HG03064 (cell line): ENCODE results near the gene KHDC4.
A peak's percentile ranks its signal among the peaks of the same experiment; 100 is the strongest.
"Not testable (repeated sequence)": the region's sequence is repeated elsewhere in the genome, so short reads cannot be mapped to it uniquely, and the experiment has no call there.

Source experiments
- ATAC-seq: cut with Tn5 transposase; IDR thresholded peaks from one replicate; pipeline ENCODE4 v1.9.1; 2021; ENCODE audit warnings: low read depth; ENCODE audit not compliant: unreplicated experiment

The KHDC4 gene

DNA sequence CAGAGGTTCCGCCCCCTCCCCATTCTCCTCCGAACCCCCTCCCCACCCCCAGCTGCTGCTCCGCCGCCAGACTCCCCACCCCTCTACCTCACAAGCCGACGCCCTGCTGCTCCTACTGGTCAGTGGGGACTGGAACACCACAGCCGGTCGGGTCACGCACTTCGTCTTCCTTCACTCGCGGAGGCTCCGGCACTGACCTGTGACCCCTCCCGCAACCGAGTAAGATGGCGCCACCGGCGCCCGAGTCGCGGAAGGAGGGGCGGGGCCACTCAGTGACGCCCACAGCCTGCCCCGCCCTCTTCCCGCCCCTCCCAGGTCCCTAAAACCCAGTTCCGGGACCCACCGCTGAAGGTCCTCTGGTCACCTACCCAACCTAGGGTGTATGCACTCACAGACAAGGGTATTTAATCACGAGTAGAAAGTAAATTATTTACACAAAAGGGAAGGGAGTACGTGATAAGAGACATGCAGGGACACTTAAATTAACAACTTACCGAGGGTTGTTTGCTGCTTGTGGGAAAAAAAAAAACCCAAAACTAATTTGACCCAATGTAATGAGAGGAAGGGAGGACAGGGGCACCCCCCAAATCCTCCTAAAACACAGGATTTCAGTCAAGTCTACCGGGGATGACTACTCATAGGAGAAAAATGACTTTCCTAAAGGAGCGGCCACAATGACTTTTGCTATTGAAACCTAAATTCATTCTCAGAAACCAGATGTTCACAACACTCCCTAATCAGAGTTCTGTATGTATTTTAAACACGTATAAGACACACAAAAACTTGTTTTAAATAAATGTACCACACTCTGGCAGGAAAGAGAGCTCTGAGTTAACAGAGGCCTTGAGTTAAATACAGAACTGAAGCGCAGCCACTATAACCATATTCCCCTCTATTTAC, 22.8 kb downstream of the KHDC4 start, which contains the start of gene RIT1:
RIT1 (minus strand) TSS at position 194 of the 900 bp plus-strand sequence. CDS start 588 bp downstream, outside the sequence.
- peak; percentile 68 for ATAC-seq

DNA sequence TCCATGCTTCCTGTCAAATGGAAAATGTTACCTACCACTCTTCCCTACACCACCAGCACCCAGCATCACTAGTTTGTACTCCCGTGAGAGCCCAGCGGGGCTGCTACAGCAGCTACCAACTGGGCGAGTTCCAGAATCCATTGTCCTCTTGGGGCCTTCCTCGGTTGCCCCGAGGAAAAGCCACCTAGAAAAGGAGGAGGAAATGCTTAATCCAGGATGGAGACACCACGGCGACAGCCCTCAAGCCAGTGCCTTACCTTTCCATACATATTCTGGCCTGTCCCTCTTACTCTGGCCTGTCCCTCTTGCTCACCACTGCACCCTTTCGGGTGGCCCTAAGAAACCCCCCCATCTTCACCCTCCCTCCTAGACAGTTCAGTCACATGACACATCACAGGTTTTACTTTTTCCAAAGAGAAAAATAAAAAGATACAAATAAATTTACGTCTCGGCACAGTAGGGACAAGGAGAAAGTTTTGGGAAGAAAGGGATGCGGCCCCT, 23.5 kb downstream of the KHDC4 start:
- no peak for ATAC-seq

DNA sequence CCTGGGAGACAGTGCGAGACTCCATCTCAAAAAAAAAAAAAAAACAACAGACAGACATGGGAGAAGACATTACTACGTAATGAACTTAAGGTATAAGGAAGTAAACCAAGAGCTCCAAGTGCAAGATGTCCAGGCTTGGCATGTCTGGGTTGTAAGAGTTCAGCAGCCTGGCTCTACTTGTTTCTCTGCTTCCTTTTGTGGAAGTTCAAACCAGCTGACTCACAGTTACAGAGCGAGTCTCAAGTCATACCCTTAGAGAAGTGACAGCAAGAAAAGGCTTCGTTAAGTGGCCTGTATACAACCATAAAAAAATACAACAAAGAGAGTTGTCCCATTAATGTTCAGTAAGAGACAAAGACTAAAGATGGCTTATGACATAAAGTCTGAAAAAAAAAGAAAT, 24.3 kb downstream of the KHDC4 start:
- ATAC-seq: no peak

DNA sequence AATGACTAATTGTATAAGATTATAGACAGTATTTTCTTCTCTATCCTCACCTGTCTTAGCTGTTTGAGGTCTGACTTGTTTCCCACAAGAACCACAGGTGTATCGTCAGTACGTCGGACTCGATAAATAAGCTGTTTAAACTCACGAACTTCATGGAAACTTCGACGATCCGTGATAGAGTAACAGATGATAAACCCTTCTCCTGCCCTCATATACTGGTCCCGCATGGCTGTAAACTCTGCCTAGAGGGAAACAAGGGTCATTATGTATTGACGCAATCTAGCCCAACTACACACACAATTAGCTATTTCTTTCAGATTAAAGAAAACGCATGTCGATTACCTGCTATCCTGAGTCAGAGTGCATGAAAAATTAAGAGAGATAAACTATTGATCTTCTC, 30.0 kb downstream of the KHDC4 start:
- ATAC-seq: no peak

DNA sequence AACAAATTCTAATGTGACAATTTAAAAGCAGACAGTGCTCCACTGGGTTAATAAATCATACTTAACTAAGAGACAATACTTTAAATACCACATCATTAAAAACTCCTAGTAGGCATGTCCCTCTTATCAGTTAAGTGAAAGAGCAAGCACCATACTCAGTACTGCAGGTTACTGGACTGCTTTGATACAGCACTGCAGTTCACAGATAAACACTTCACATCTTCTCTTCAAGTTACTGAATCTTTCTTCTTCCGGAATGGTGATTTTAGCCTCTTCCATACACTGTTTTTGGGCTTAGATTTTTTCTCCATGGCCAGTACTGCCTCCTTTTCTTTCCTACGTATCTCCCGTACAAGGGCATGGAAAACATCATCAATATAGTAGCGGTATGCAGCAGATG, 34.1 kb downstream of the KHDC4 start:
- no peak for ATAC-seq

DNA sequence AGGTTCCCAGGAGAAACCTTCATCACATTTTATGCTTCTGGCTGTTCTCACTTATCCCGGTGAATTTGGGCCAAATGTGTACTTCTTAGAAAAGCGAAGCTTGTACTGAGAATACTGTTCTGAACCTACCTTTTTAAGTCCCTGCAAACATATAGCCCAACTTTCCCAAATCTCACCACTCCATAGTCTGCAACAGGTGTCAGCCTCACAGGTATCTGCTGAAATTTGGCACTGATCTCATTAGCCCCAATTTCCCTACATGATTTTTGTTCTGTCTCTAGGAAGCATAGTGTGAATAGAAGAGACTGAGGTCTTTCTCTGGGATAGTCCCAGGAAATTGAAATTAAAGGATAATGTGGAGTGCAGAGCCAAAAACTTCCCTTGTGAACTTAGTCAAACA, 34.5 kb downstream of the KHDC4 start:
- no peak for ATAC-seq

DNA sequence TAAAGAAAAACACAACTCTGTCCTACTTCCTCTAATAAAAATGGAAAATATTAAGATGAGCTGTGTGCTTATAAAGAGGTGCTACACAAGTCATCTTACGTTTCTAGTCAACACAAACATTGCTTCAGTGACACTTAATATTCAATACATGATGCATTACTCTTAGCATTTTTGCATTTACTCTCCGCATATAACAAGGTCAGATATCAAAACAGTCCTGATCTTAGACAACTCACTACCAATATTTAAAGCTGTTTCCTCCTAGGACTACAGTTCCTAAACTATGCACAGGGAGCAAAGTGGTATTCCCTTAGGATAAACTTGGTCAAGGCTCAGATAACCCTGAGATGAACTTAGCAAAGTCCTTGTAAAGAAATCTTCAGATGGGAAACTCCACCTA, 35.3 kb downstream of the KHDC4 start:
- ATAC-seq: no peak

DNA sequence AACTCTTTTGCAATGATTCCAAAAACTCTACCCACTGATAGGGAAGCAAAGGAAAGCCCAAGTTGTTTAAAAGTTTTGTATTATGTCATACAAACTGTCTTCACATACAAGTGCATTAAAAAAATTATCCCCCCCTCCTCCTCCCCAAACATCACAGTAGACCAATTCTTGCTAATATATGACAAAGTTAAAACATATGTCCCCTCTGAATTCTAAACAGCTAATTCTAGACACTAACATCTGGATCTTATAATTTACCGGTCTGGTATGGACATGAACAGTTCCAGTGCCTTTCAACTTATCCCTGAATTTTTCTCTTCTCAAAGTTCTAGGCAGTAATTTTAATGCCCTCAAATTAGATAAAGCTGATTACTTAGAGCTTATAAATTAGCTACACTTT, 36.5 kb downstream of the KHDC4 start:
- ATAC-seq: no peak

DNA sequence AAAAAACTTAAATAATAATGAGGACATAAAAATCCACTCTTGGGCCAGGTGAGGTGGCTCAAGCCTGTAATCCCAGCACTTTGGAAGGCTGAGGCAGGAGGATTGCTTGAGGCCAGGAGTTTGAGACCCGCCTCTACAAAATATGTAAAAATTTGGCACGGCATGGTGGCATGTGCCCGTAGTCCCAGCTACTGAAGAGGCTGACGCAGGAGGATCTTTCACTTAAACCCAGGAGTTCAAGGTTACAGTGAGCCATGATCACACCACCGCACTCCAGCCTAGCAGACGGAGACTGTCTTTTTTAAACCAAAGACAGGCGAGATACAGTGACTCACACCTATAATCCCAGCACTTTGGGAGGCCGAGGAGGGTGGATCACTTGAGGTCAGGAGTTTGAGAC, 37.7 kb downstream of the KHDC4 start:
- not testable (repeated sequence) for ATAC-seq

DNA sequence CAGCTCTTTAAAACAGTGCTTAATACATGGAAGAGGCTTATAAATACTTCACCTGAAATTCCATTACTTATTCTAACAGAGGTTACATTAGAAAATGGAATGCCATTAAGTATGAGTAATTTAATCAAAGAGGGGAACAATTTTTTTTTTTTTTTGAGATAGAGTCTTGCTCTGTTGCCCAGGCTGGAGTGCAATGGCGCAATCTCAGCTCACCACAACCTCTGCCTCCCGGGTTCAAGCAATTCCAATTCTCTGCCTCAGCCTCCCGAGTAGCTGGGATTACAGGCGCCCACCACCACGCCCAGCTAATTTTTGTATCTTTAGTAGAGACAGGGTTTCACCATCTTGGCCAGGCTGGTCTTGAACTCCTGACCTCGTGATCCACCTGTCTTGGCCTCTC, 38.6 kb downstream of the KHDC4 start:
- not testable (repeated sequence) for ATAC-seq

DNA sequence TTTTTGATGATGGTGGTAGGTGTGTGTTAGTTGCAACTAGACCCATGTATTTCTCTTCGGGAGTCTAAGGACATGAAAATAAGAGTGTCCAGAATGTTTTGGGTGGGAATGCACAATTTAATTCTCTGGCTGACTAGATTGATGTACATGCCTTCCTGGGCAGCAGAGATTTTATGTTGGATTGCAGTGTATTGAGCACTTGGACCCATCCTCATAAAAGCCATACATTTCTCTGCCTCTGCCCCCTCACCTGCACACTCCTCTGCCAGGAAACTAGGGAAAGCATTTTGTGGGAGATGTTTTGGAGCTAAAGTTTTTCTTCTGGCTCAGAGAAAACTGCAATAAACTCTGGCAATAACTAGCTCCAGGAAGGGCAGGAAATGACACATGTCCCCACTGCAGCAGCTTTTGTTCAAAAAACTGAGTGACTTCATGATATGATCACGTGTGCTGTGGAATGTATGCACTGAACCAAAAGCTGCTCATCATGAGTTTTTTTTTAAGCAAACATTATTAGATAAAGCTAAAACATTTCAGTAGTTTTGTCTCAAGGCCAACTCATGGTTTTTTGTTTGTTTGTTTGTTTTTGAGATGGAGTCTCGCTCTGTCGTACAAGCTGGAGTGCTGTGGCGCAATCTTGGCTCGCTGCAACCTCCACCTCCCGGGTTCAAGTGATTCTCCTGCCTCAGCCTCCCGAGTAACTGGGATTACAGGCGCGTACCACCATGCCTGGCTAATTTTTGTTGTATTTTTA, 40.6 kb downstream of the KHDC4 start:
- no peak for ATAC-seq

DNA sequence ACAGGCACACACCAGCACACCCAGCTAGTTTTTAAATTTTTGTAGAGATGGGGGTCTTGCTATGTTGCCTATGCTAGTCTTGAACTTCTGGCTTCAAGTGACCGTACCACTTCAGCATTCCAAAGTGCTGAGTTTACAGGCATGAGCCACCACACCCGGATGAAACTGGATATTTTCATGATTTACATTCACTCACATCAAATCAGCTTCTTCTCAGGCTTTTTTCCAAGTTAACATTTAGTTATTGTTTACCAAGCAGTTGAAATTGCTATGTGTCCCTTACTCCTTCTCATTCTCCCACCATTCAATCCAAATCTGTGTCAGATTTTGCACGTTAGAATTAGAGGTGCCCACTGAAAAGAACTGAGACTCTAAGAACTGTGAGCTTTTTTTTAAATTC, 41.4 kb downstream of the KHDC4 start:
- ATAC-seq: no peak

DNA sequence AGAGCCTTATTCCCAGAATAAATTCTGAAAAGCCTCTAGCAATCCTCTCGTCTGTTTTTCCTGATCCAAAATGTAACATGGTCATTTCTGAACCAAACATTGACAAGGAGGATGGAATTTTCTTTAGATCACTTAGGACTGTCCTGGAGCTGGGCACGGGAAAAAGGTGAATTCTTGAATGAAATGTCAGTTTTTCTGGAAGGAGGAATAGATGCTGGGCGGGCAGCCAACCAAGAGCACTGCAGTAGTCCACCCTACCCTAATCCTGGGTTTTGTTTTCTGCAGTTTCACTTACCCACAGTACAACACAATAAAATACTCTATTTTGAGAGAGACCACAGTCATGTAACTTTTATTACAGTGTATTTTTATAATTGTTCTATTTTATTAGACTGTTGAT, 44.0 kb downstream of the KHDC4 start:
- no peak for ATAC-seq

DNA sequence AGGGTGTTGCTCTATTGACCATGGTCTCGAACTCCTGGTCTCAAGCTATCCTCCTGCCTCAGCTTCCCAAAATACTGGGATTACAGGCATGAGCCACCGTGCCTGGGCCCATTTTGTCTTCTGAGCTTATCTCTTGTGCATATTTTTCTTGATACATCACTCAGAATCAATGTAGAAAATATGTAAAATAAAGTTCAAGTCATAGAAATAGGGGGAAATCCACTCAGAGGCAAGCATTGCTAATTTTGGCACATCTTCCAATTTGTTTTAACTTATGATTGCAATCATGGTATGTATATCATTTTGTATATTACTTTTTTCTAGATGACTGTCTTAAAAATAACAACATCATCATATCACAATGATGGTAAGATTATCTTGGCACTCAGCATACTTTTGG, 44.6 kb downstream of the KHDC4 start:
- ATAC-seq: no peak

DNA sequence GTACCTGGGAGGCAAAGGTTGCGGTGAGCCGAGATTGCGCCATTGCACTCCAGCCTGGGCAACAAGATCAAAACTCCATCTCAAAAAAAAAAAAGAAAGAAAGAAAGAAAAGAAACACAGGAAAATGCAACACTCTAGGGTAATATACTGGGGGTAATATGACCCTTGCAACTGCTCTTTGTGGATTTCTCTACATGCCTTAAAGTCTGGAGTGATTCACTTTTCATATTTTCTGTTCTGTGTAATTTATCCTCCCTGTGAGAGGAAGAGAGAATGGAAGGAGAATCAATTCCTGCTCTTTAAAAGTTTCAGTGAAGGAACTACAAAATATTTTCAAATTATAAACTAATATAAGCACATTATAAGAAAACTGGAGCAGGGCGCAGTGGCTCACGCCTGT, 45.7 kb downstream of the KHDC4 start:
- no peak for ATAC-seq

DNA sequence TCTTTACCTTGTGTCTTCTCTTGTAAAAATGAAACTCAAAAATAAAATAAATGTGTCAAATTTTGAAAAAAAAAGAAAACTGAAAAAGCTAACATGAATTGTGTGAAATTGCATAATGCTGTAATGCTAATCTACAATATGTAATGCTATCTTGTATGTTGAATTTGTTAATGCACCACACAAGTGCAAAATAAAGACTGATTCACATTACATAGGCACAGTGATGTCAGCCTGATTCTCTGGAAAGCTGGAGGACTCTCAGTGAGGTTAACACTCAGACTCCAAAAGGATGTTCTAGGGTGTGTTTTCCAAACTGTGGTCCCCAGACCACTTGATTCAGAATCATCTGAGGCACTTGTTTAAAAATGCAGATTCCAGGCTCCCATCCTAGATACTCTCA, 49.2 kb downstream of the KHDC4 start:
- ATAC-seq: no peak

DNA sequence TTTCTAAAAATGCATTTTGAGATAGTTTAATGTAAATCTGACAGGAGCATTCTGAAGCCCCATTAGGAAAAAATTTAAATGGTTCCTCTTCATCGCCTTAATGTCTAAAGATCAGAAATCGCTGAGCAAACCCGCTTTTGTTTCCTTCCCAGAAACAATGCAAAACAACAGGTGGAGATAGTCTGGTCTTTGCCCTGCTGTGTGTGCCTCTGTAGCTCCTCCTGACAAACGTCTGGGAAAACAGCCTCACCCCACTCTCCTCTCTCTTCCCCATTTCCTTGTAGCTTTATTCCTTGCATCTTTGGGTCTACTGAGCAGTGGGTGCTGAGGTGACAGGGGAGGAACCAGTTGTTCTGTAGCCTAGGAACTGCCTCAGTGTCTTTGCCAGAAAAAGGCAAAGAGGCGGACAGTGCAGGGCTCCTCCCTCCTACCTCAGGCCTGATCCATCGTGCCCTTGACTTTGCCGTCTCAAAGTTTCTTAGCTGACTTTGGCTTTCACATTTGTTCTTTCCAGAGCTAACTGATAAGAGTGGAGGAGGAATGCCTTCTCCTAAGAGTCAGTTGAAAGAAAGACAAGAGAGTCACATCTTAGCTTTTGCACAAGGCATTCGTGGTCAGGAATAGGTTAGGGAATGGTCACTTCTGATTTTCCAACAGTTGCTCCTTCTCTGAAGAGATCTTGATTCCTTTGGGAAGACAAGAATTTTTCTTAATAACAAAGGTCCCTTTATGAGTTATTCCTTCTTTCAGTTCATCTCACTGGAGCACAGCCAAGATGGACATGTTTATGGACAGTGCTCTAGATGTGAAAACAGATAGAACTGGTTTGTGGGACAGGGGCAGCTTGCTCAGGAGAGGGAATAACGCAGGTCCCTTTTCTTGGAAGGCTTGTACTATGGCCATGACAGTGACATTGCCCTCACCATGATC, 49.9 kb downstream of the KHDC4 start:
- ATAC-seq: no peak

DNA sequence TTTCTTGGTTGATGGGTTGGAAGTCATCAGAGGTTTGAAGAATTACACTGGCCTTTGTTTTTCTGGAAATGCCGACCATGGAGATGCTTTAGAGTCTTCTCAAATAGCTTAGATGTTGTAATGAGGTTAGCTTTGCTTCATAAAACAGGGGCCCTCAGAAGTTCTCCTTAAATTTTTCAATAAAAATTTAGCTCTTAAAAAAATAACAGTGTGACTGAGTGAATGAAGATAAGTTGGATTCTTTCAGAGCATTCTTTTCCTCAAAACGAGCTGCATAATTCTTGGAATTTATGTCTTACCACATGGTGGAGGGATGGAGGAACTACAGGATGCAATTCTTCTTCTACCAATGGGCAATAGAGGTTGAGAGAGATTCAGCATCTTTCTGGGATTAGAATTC, 51.4 kb downstream of the KHDC4 start:
- ATAC-seq: no peak

DNA sequence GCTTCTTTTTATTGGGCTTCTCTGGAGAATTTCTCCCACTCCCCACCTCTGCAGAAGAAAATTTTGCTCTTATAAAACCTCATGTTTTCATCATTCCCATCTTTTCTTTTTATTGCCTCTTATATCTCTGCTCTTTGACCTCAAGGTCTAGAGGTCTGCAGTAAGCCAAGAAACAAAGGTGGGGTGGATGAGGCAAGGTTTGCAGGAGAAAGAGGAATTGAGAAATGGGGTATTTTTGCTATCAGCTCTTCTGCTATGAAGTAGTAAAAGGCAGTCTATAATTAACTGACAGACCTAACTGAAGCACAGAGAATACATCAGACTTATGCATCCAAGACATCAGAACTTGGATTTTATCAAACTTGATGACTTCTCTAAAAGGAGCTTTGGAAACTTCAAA, 52.0 kb downstream of the KHDC4 start:
- ATAC-seq: no peak

DNA sequence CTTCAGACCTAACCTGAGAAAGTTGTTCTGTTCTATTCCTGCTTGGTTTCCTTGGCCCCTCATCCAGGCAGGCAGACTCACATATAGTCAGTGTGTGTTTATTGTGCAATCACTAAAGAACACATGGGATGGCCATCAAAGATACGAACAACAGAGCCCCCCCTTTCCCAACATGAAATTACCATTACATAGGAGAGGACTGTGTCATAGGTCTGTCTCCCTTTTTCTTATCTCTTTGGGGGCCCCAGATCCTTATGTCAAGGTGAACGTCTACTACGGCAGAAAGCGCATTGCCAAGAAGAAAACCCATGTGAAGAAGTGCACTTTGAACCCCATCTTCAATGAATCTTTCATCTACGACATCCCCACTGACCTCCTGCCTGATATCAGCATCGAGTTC, 53.3 kb downstream of the KHDC4 start:
- no peak for ATAC-seq

DNA sequence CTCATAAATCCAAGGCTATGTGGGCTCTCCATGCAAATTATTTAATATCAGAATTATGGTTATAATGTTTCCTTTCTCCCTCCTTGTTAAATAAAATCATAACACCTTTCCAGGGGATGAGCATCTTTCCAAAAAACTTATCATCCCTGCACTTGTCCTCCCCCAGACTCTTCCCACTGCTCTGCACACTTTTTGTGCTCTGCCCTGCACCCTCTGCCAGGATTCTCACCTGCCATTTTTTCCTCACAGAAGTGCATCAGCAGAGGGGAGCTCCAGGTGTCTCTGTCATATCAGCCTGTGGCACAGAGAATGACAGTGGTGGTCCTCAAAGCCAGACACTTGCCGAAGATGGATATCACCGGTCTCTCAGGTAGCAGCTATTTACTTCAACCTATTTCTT, 54.0 kb downstream of the KHDC4 start:
- no peak for ATAC-seq
